Lung microvascular endothelial cell (primary cell): Measurements from ENCODE around the gene CCR2. TPM values are rescaled to one million over a fixed set of nuclear protein-coding genes. Genes with fewer than 3 reads are reported as not detected.

Source experiments
- DNase-seq, 2 donors: peaks; one replicate each; pipeline versions ENCODE4 v3.0.0 to v3.0.0-alpha.2; 2010; ENCODE audit warnings: low read depth in 2 of 2
- total RNA-seq: library from RNA; depleted of rRNA; stranded (reverse); fragments of >200 nt; gene quantifications from 2 replicates; pipeline ENCODE4 v1.2.1, GENCODE V29; 2014

CCR2 gene
- total RNA-seq, 1 donor from 2014 or later, result not detected

DNA sequence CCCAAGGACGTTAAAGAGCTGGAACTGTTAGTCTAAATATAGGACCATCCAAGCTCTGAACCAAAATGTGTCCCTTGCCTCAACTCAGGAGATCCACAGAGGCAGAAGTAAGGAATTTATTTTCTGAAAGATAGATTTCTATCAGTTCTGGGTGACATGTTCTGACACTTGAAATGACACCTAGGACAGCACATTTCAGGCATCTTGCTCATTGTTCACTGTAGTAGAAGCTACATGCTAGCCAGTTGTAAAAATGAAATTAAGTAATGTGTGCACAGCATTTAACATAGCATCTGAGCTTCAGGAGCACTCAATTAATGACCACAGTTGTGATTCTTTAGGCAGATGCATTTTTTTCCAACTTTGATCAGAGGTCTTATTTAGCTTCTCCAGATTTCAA is 567 bp downstream of the CCR2 start:
- DNase-seq, result no peak

DNA sequence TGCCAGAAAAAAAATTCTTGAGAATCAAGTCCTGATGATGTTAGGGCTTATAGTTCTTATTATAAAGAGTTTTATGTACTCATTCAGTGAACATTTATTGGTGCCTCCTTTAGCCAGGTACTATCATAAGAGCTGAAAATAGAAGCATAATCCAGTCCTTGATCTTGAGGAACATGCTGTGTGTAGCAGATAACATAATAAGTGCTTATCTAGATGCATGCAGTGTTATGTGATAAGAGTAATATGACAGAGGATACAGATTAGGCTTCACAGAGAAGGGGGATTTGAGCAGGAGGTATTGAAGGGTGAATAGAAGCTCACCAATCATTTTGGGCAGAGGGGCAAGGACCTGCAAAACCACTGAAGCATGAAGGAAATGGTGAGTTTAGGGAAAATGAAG is 1.1 kb downstream of the CCR2 start:
- no peak for DNase-seq

DNA sequence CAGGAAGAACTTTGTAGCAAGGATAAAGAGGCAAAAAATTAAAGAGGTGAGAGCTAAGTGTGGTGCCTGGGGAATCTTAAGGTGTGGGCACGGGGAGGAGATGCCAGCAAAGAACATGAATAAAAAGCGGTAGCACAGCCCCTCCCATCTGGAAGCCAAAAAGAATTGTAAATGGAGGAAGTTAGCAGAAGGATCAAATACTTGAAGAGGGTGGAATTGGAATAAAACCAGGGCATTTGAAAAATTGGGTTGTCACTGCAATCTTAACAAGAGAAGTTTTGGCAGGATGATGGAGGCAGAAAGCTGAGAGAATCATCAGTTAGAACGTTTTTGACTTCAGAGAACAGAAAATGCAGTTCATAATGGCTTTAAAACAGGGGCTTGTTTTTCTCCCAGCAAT is 2.4 kb downstream of the CCR2 start:
- DNase-seq, result no peak

DNA sequence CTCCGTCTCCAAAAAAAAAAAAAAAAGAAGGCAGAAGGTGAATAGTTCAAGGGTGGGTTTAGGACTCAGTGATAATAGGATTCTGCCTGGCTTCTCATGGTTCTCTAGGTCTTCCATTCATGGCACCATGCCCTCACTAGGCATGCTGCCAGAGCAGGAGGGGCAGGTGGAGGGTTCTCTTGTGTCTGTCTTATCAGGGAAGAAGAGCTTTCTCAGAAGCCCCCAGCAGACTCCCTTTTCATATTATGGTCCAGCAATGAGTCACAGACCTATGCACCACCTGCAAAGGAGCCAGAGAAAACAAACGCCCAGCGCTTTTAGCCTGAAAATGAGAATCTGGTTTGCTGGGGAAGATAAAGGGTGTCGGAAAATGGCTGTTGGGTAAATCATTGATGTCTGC is 3.0 kb downstream of the CCR2 start:
- no peak for DNase-seq

DNA sequence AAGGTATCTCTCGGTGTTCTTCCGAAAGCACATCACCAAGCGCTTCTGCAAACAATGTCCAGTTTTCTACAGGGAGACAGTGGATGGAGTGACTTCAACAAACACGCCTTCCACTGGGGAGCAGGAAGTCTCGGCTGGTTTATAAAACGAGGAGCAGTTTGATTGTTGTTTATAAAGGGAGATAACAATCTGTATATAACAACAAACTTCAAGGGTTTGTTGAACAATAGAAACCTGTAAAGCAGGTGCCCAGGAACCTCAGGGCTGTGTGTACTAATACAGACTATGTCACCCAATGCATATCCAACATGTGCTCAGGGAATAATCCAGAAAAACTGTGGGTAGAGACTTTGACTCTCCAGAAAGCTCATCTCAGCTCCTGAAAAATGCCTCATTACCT is 4.6 kb downstream of the CCR2 start:
- no peak for DNase-seq

DNA sequence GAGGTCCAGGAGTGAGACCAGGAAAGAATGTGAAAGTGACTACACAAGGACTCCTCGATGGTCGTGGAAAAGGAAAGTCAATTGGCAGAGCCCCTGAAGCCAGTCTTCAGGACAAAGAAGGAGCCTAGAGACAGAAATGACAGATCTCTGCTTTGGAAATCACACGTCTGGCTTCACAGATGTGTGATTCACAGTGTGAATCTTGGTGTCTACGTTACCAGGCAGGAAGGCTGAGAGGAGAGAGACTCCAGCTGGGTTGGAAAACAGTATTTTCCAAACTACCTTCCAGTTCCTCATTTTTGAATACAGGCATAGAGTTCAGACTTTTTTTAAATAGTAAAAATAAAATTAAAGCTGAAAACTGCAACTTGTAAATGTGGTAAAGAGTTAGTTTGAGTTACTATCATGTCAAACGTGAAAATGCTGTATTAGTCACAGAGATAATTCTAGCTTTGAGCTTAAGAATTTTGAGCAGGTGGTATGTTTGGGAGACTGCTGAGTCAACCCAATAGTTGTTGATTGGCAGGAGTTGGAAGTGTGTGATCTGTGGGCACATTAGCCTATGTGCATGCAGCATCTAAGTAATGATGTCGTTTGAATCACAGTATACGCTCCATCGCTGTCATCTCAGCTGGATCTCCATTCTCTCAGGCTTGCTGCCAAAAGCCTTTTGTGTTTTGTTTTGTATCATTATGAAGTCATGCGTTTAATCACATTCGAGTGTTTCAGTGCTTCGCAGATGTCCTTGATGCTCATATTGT is 6.0 kb downstream of the CCR2 start:
- DNase-seq, result no peak

DNA sequence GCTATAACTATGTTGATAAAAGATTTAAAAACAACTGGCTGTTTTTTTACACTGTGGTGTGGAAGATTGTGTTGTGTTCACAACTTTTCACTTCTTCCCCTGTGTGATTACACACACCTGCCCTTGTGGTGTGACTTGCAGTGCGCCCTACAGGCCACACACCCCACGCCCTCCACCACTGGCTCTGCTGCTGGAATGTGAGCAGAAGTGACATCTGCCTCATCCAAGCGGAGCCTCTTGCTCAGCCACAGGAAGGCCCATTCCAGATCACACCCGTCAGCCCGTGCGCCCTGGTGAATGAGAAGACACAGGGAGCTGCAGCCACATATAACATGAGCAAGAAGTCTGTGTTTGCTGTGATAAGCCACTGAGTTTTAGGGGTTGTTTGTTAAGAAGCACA is 7.0 kb downstream of the CCR2 start:
- no peak for DNase-seq

DNA sequence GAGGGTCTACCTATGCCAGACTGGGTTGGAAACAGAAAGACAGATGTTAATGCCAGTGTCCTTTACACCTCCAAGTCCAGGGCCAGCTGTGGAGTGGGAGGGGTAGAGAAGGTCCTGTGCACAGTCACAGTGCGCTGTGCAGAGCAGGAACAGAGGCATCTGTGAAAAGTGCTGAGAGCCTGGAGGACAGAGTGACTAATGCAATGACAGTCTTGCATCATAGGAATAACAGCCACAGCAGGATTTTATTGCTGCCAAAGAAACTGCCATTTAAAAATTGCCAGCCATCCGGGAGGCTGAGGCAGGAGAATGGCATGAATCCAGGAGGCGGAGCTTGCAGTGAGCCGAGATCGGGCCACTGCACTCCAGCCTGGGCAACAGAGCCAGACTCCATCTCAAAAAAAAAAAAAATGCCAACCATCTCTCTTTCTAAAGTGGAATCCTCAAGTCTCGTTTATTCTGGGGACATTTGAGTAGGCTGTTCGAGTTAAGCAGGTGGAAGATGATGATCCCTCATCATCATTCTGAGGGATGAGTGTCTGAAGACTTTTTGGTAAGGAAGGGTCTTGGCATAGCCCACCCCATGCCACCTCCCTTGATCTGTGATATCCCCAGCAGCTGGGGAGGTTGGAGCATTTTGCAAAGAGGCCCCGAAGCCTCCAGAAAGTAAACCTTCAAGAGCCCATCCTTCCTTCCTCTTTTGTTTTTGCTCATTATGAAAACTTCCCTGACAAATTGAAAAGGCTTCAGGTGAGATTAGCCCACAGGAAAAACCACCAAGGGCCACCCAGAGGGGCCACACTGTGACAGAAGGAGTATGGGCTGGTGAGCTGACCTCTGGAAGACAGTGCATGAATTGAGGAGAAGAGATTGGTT is 7.7 kb downstream of the CCR2 start:
- no peak for DNase-seq

DNA sequence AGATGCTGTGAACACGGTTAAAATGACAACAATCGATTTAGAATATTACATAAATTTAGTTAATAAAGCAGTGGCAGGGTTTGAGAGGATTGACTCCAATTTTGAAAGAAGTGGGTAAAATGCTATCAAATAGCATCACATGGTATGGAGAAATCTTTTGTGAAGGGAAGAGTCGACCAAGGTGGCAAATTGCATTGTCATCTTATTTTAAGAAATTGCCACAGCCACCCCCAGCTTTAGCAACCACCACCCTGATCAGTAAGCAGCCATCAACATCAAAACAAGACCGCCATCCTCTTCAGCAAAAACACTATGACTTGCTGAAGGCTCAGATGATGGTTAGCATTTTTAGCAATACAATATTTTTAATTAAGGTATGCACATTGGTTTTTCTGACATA is 11.1 kb downstream of the CCR2 start:
- no peak for DNase-seq

DNA sequence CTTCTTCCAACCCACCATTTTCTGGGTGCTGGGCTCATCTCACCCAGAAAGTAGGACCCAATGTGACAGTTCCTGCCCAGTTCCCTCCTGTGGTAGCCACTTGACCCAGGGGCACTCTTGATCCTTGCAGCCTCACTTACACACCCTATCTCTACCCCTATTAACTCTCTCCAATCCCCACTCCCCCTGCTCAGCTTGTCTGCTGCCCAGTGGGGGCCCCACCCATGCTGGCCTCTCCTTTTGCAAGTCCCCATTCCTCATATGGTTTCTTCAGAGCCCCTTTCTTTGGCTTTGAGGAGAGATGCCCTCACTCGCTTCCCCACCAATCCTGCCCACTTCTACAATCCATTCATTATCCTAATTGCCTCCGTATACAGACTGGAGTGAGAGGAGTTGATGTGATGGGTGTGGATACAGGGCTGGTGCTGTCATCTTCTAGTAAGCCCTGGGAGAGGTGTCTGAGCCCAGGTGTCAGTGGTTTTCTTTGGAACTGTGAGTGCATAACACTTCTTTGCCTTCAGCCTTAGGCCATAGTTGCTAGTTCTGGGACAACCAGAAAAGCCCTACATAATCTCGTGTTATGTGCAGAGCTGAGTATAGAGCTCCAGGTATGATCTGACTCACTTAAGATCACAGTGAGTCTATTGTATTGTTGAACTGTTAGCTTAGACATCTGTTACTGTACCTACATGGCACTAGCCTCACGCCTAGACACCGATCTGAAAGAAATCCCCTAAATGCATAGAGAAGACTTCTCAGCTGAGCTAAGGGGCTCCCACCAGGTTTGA is 12.0 kb downstream of the CCR2 start:
- DNase-seq, result no peak

DNA sequence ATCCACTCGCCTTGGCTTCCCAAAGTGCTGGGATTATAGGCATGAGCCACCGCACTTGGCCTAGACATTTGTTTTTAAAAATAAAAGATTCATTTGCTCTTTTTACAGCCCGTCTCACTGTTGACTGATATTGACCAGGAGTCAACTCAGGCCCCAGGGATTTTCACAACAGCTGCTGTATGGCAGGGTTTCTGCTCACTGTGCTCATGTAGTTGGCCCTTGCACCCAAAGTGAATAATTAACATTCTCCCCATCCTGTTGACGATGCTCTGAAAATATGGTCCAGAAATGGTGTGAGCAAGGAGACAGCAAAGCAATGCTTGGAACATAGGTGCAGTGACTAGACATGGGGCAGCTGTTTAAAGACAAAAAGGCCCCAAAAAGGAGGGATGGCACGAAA is 13.9 kb downstream of the CCR2 start:
- no peak for DNase-seq

DNA sequence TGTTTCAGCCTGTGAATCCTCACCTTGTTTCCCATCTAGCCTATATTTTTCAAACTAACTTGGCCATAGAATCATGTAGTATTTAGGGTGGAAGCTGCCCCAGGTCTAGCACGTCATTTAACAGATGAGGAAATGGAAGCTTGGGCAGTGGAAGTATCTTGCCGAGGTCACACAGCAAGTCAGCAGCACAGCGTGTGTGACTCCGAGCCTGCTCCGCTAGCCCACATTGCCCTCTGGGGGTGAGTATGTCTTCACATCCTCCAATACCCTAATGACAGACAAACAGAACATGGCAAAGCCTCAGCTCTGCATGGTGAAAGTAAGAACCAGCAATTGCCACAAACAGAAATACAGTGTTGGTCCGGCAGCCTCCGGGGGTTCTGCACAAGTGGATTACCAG is 14.7 kb downstream of the CCR2 start:
- DNase-seq, result peak in 1 of 2 donors; percentile 2

DNA sequence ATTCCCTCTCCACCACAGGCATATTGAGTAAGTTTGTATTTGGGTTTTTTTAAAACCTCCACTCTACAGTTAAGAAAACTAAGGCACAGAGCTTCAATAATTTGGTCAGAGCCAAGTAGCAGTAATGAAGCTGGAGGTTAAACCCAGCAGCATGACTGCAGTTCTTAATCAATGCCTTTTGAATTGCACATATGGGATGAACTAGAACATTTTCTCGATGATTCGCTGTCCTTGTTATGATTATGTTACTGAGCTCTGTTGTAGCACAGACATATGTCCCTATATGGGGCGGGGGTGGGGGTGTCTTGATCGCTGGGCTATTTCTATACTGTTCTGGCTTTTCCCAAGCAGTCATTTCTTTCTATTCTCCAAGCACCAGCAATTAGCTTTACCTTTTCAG is 15.2 kb downstream of the CCR2 start:
- DNase-seq, result no peak

DNA sequence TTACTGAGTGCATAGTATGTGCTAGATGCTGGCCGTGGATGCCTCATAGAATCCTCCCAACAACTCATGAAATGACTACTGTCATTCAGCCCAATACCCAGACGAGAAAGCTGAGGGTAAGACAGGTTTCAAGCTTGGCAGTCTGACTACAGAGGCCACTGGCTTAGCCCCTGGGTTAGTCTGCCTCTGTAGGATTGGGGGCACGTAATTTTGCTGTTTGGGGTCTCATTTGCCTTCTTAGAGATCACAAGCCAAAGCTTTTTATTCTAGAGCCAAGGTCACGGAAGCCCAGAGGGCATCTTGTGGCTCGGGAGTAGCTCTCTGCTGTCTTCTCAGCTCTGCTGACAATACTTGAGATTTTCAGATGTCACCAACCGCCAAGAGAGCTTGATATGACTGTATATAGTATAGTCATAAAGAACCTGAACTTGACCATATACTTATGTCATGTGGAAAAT is 15.8 kb downstream of the CCR2 start:
- no peak for DNase-seq

DNA sequence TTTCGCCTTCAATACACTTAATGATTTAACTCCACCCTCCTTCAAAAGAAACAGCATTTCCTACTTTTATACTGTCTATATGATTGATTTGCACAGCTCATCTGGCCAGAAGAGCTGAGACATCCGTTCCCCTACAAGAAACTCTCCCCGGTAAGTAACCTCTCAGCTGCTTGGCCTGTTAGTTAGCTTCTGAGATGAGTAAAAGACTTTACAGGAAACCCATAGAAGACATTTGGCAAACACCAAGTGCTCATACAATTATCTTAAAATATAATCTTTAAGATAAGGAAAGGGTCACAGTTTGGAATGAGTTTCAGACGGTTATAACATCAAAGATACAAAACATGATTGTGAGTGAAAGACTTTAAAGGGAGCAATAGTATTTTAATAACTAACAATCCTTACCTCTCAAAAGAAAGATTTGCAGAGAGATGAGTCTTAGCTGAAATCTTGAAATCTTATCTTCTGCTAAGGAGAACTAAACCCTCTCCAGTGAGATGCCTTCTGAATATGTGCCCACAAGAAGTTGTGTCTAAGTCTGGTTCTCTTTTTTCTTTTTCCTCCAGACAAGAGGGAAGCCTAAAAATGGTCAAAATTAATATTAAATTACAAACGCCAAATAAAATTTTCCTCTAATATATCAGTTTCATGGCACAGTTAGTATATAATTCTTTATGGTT is 17.1 kb downstream of the CCR2 start, which contains the start of gene CCR5:
Gene CCR5, plus strand, starts transcription at position 108 of the 680 bp plus-strand sequence. CDS start 1,957 bp downstream, outside the sequence.
- DNase-seq, result peak in 1 of 2 donors; percentile 63

DNA sequence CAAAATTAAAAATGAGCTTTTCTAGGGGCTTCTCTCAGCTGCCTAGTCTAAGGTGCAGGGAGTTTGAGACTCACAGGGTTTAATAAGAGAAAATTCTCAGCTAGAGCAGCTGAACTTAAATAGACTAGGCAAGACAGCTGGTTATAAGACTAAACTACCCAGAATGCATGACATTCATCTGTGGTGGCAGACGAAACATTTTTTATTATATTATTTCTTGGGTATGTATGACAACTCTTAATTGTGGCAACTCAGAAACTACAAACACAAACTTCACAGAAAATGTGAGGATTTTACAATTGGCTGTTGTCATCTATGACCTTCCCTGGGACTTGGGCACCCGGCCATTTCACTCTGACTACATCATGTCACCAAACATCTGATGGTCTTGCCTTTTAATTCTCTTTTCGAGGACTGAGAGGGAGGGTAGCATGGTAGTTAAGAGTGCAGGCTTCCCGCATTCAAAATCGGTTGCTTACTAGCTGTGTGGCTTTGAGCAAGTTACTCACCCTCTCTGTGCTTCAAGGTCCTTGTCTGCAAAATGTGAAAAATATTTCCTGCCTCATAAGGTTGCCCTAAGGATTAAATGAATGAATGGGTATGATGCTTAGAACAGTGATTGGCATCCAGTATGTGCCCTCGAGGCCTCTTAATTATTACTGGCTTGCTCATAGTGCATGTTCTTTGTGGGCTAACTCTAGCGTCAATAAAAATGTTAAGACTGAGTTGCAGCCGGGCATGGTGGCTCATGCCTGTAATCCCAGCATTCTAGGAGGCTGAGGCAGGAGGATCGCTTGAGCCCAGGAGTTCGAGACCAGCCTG is 17.8 kb downstream of the CCR2 start:
- no peak for DNase-seq

DNA sequence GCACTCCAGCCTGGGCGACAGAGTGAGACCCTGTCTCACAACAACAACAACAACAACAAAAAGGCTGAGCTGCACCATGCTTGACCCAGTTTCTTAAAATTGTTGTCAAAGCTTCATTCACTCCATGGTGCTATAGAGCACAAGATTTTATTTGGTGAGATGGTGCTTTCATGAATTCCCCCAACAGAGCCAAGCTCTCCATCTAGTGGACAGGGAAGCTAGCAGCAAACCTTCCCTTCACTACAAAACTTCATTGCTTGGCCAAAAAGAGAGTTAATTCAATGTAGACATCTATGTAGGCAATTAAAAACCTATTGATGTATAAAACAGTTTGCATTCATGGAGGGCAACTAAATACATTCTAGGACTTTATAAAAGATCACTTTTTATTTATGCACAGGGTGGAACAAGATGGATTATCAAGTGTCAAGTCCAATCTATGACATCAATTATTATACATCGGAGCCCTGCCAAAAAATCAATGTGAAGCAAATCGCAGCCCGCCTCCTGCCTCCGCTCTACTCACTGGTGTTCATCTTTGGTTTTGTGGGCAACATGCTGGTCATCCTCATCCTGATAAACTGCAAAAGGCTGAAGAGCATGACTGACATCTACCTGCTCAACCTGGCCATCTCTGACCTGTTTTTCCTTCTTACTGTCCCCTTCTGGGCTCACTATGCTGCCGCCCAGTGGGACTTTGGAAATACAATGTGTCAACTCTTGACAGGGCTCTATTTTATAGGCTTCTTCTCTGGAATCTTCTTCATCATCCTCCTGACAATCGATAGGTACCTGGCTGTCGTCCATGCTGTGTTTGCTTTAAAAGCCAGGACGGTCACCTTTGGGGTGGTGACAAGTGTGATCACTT is 18.8 kb downstream of the CCR2 start:
- DNase-seq, result peak in 1 of 2 donors; percentile 38

DNA sequence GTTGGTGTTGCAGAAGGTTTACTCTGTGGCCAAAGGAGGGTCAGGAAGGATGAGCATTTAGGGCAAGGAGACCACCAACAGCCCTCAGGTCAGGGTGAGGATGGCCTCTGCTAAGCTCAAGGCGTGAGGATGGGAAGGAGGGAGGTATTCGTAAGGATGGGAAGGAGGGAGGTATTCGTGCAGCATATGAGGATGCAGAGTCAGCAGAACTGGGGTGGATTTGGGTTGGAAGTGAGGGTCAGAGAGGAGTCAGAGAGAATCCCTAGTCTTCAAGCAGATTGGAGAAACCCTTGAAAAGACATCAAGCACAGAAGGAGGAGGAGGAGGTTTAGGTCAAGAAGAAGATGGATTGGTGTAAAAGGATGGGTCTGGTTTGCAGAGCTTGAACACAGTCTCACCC is 20.8 kb downstream of the CCR2 start:
- DNase-seq, result no peak

DNA sequence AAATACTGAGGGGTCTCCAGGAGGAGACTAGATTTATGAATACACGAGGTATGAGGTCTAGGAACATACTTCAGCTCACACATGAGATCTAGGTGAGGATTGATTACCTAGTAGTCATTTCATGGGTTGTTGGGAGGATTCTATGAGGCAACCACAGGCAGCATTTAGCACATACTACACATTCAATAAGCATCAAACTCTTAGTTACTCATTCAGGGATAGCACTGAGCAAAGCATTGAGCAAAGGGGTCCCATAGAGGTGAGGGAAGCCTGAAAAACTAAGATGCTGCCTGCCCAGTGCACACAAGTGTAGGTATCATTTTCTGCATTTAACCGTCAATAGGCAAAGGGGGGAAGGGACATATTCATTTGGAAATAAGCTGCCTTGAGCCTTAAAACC is 21.3 kb downstream of the CCR2 start:
- no peak for DNase-seq
